Trophoblast cell (in vitro differentiated cells and primary cell): ENCODE data around the gene GPR61.

Source experiments
- DNase-seq, 2 donors: peaks; one replicate each; pipeline ENCODE4 v3.0.0-alpha.2; 2016
- H2AFZ ChIP-seq: 2 replicates; pipeline ENCODE4 v1.6.1; 2013; ENCODE audit warnings: low read length, moderate library complexity, mild to moderate bottlenecking; ENCODE audit not compliant: insufficient read depth, poor library complexity
- H2AK5ac ChIP-seq: 2 replicates; pipeline ENCODE4 v1.6.1; 2013; ENCODE audit warnings: mild to moderate bottlenecking, low read length
- H2BK120ac ChIP-seq: 2 replicates; pipeline ENCODE4 v1.6.1; 2013; ENCODE audit warnings: low read length, mild to moderate bottlenecking, moderate library complexity; ENCODE audit not compliant: insufficient read depth, poor library complexity
- H2BK12ac ChIP-seq: 2 replicates; pipeline ENCODE4 v1.6.1; 2013; ENCODE audit warnings: mild to moderate bottlenecking, low read length, moderate library complexity
- H2BK5ac ChIP-seq: 2 replicates; pipeline ENCODE4 v1.6.1; 2013; ENCODE audit warnings: low read length, low read depth, moderate library complexity, mild to moderate bottlenecking; ENCODE audit not compliant: poor library complexity
- H3K14ac ChIP-seq: 2 replicates; pipeline ENCODE4 v1.6.1; 2013; ENCODE audit warnings: mild to moderate bottlenecking, low read length
- H3K18ac ChIP-seq: 2 replicates; pipeline ENCODE4 v1.6.1; 2013; ENCODE audit warnings: mild to moderate bottlenecking, low read length
- H3K23ac ChIP-seq: 2 replicates; pipeline ENCODE4 v1.6.1; 2013; ENCODE audit warnings: low read length
- H3K27ac ChIP-seq: 2 replicates; pipeline ENCODE4 v1.5.1; 2013; ENCODE audit warnings: low read depth, mild to moderate bottlenecking, inconsistent platforms, low read length, moderate library complexity
- H3K27me3 ChIP-seq: 2 replicates; pipeline ENCODE4 v1.6.1; 2013; ENCODE audit warnings: inconsistent platforms, mild to moderate bottlenecking, low read length, moderate library complexity; ENCODE audit not compliant: insufficient read depth
- H3K36me3 ChIP-seq, 2 experiments: 1 replicate in 1 of 2; 2 replicates in 1 of 2; pipeline ENCODE4 v1.6.1; 2013; ENCODE audit warnings: low read length in 2 of 2, mild to moderate bottlenecking in 2 of 2, moderate library complexity in 1 of 2; ENCODE audit not compliant: insufficient read depth in 2 of 2, control insufficient read depth in 1 of 2
- H3K4ac ChIP-seq: 2 replicates; pipeline ENCODE4 v1.6.1; 2013; ENCODE audit warnings: low read depth, mild to moderate bottlenecking, low read length, moderate library complexity
- H3K4me1 ChIP-seq, 2 experiments: 1 replicate in 1 of 2; 2 replicates in 1 of 2; pipeline ENCODE4 v1.6.1; 2013; ENCODE audit warnings: low read length in 2 of 2, mild to moderate bottlenecking in 2 of 2, moderate library complexity in 1 of 2; ENCODE audit not compliant: insufficient read depth in 2 of 2, control insufficient read depth in 1 of 2
- H3K4me2 ChIP-seq: 2 replicates; pipeline ENCODE4 v1.6.1; 2013; ENCODE audit warnings: inconsistent platforms, mild to moderate bottlenecking, low read length, moderate library complexity
- H3K4me3 ChIP-seq: 2 replicates; pipeline ENCODE4 v1.5.1; 2013; ENCODE audit warnings: mild to moderate bottlenecking, low read depth, low read length, inconsistent platforms
- H3K79me1 ChIP-seq: one replicate; pipeline ENCODE4 v1.6.1; 2013; ENCODE audit warnings: low read length
- H3K79me2 ChIP-seq: 2 replicates; pipeline ENCODE4 v1.6.1; 2013; ENCODE audit warnings: low read length, mild to moderate bottlenecking; ENCODE audit not compliant: control insufficient read depth, insufficient read depth, poor library complexity
- H3K9ac ChIP-seq: 2 replicates; pipeline ENCODE4 v1.6.1; 2013; ENCODE audit warnings: mild to moderate bottlenecking, low read length
- H3K9me3 ChIP-seq: 2 replicates; pipeline ENCODE4 v1.6.1; 2013; ENCODE audit warnings: low read depth, mild to moderate bottlenecking, control low read depth, inconsistent platforms, low read length; ENCODE audit not compliant: insufficient read depth
- H4K12ac ChIP-seq: 2 replicates; pipeline ENCODE4 v1.6.1; 2013; ENCODE audit warnings: low read depth, mild to moderate bottlenecking, low read length, moderate library complexity
- H4K8ac ChIP-seq: 2 replicates; pipeline ENCODE4 v1.6.1; 2013; ENCODE audit warnings: low read depth, mild to moderate bottlenecking, low read length, moderate library complexity
- H4K91ac ChIP-seq: one replicate; pipeline ENCODE4 v1.6.1; 2013; ENCODE audit warnings: low read depth, mild to moderate bottlenecking, low read length, moderate library complexity
- WGBS: extraction: QIAGEN DNeasy Blood & Tissue Kit; methylation state at CpG from one replicate; pipeline ENCODE4 v1.1.7; 2013; ENCODE audit warnings: missing lambda C conversion rate; ENCODE audit not compliant: insufficient read length, insufficient coverage; ENCODE audit errors: extremely low coverage; 5-methylcytosine and 5-hydroxymethylcytosine counted together

The GPR61 gene

GRCh38 chr1:109527846-109528695 lies 11.6 kb upstream of the GPR61 start:
- no peak for DNase-seq
- Histone ChIP-seq H3K27ac (no peak overlapping the region), H4K8ac (no peak overlapping the region), H3K18ac (no peak overlapping the region), H4K91ac (no peak overlapping the region), H3K79me1 (no peaks in the 10 kb centered on the region), H3K27me3 (no peaks in the 10 kb centered on the region), H2BK12ac (no peak overlapping the region), H3K23ac (no peak overlapping the region), H3K4me2 (no peak overlapping the region), H2BK120ac (no peak overlapping the region), H2AK5ac (no peak overlapping the region), H4K12ac (no peak overlapping the region), H3K9ac (no peak overlapping the region), H3K79me2 (no peaks in the 10 kb centered on the region), H3K14ac (no peak overlapping the region), H3K9me3 (peaks cover 2% of the 10 kb centered on the region), H2BK5ac (no peak overlapping the region), H3K4ac (no peak overlapping the region), H2AFZ (no peak overlapping the region), H3K4me3 (no peak overlapping the region), H3K36me3 (no peaks in the 10 kb centered on the region), H3K4me1 (peaks cover 0 to 2% of the 10 kb centered on the region in 2 experiments)
- no CpG with 5 or more reads among the region's 9 CpGs for WGBS

- H3K4ac ChIP-seq, result no peak overlapping the region
- H3K4me3 ChIP-seq, result no peak overlapping the region
- no peak overlapping the region for H4K91ac ChIP-seq
- no peak overlapping the region for H4K12ac ChIP-seq
- H3K79me2 ChIP-seq, result no peaks in the 10 kb centered on the region
- H2AK5ac ChIP-seq, result no peak overlapping the region
- no peak overlapping the region for H4K8ac ChIP-seq
- DNase-seq, result no peak
- H3K36me3 ChIP-seq, result no peaks in the 10 kb centered on the region
- no peak overlapping the region for H3K23ac ChIP-seq
- H3K27ac ChIP-seq, result no peak overlapping the region
- no peaks in the 10 kb centered on the region for H3K79me1 ChIP-seq
- H3K9me3 ChIP-seq, result peaks cover 2% of the 10 kb centered on the region
- no peak overlapping the region for H3K9ac ChIP-seq
- H3K18ac ChIP-seq, result no peak overlapping the region
- no peak overlapping the region for H2BK120ac ChIP-seq
- H2BK5ac ChIP-seq, result no peak overlapping the region
- H3K14ac ChIP-seq, result no peak overlapping the region
- no CpG with 5 or more reads among the region's 3 CpGs for WGBS
- H2AFZ ChIP-seq, result no peak overlapping the region
- H3K4me2 ChIP-seq, result no peak overlapping the region
- peaks cover 0 to 2% of the 10 kb centered on the region in 2 experiments for H3K4me1 ChIP-seq
- no peaks in the 10 kb centered on the region for H3K27me3 ChIP-seq
- H2BK12ac ChIP-seq, result no peak overlapping the region
Observed at GRCh38 chr1:109528712-109529111, 11.0 kb upstream of the GPR61 start.

GRCh38 chr1:109529881-109530456 lies 9.7 kb upstream of the GPR61 start:
- no peak for DNase-seq
- no peak overlapping the region for H3K27ac ChIP-seq

DNA sequence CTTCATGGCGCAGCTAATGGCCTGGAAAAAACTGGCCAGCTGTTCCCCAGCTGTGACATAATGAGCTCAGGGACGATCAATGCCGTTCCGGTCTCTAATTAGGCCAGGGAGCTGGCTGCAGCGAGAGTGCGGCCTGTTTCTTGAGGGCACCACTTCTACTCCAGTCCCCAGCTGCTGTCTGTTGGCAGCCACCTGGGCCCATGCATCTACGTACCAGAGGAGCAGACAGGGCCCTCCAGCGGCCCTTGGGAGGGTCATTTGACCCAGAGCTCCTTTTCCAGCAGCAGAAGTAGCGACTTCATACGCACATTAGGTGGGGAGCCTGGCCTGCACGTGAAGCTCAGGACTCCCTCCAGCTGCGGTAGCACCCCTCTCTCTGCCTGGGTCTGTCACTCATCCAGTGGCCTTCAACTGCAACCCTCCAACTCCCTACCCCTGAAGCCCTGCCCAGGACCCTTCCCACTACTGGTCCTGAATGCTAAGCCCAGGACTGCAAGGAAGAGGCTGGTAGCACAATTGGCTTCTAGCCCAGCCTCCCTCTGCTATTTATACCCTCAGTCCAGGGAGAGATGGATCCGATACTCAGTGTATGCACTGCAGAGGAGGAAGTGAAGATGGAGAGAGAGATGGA lies 9.1 kb upstream of the GPR61 start:
- DNase-seq, result no peak
- WGBS, result no CpG with 5 or more reads among the region's 13 CpGs
- Histone ChIP-seq H3K79me1 (no peaks in the 10 kb centered on the region), H2AK5ac (no peak overlapping the region), H3K9ac (no peak overlapping the region), H2BK12ac (no peak overlapping the region), H3K27ac (no peak overlapping the region), H3K18ac (no peak overlapping the region), H3K79me2 (no peaks in the 10 kb centered on the region), H3K36me3 (no peaks in the 10 kb centered on the region), H3K4ac (no peak overlapping the region), H2AFZ (no peak overlapping the region), H2BK120ac (no peak overlapping the region), H3K4me2 (no peak overlapping the region), H3K9me3 (peaks cover 2% of the 10 kb centered on the region), H3K14ac (no peak overlapping the region), H3K27me3 (no peaks in the 10 kb centered on the region), H3K23ac (no peak overlapping the region), H4K91ac (no peak overlapping the region), H3K4me3 (no peak overlapping the region), H4K8ac (no peak overlapping the region), H3K4me1 (peaks cover 0 to 2% of the 10 kb centered on the region in 2 experiments), H4K12ac (no peak overlapping the region), H2BK5ac (no peak overlapping the region)

More at GRCh38 chr1:109529881-109530456, 9.7 kb upstream of the GPR61 start:
- Histone ChIP-seq H2AFZ (no peak overlapping the region), H3K4me1 (peaks cover 0 to 2% of the 10 kb centered on the region in 2 experiments), H3K23ac (no peak overlapping the region), H3K14ac (no peak overlapping the region), H3K79me2 (no peaks in the 10 kb centered on the region), H2AK5ac (no peak overlapping the region), H4K12ac (no peak overlapping the region), H3K4me3 (no peak overlapping the region), H3K4ac (no peak overlapping the region), H3K9me3 (peaks cover 2% of the 10 kb centered on the region), H3K9ac (no peak overlapping the region), H3K79me1 (no peaks in the 10 kb centered on the region), H4K91ac (no peak overlapping the region), H2BK5ac (no peak overlapping the region), H3K27me3 (no peaks in the 10 kb centered on the region), H3K4me2 (no peak overlapping the region), H2BK120ac (no peak overlapping the region), H4K8ac (no peak overlapping the region), H3K18ac (no peak overlapping the region), H3K36me3 (no peaks in the 10 kb centered on the region), H2BK12ac (no peak overlapping the region)
- no CpG with 5 or more reads among the region's 8 CpGs for WGBS
